Esophagus mucosa (tissue), 1 donor: ENCODE measurements around the gene NUP210. TPM values are rescaled to one million over a fixed set of nuclear protein-coding genes. Genes with fewer than 3 reads are reported as not detected.

Experiments used
- ATAC-seq: fragments of 200-7000 bp; cut with Tn5 transposase; one replicate; pipeline ENCODE4 v1.9.1; 2020
- total RNA-seq: library from RNA; stranded (reverse); gene quantifications from one replicate; pipeline ENCODE4 v1.2.4, GENCODE V29; 2023
- donor health status: DM: yes; HTN: yes; CAD: no.

NUP210 gene
- total RNA-seq, 1 donor from 2014 or later: 14.9 TPM

DNA sequence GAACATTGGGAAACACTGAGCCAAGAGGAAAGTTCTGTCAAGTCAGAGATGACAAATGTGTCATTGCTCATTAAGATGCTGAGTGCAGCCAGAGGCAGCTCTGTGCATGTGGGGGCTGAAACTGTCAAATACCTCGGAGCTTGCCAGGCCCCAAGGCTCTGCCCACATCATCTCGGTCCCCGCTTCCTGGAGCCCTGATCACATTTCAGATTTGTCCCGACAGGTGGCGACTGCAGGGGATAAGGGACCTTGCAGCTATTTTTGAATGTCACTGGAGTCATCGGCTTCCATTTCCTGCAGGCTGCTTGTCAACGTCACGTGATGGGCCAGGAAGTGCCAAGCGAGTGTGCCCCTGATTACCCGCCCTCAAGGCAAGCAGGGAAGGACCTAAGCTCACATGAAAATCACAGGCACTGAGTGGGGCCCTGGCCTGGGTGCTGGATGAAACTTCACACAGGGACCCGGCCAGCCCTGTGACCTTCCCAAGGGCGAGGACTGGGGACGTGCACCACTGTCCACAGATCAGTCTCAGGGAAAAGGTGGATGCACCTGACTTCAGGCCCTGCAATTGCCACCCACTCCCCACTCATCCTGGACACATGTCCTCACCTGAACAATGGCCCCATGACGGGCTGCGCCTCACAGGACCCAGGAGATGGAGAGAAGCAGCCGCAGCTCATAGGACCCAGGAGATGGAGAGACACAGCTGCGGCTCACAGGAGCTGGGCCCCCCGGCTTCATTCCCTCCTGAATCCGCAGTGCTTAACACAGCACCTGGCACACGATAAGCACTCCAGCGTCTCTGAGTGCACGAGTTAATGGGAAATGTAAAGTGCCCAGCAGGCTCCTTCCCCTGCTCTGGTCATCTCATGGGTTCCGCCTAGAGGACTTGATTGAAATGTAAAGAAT is 73.4 kb downstream of the NUP210 start:
- peak; percentile 60 for ATAC-seq

DNA sequence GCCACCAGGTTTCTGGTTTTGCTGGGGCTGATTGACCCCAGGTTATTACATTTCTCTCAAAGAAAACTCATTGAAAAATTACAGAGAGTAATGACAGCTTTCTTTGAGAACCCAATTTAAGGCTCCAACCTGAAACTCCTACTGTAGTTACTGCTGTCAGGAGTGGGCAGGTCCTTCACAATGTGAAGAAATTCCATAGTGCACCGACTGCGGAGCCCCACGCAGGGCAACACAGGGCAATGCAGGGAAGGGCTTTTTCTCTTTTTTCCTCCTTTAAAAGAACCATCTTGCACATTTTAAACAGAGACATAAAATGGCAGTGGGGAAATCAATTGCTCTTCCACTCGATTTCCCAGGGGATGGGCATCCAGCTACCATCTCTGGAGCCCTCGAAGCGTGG is 74.3 kb downstream of the NUP210 start:
- no peak for ATAC-seq

DNA sequence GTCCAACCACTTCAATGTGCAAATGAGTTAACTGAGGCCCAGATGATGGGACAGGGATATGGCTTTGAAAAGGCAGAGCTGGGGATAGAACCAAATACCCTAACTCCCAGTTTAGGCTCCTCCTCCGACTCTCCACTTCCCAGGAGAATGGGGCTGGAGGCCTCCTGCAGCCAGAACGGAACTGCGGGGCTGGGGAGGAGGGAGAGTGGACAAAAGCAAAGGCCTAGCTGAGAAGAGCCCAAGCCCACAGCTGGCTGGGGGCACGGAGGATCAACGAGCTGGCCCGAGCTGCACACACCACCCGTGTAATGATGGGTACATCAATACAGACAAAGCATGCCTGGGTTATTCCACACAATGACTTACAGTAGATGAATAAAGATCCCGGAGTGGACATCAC is 74.8 kb downstream of the NUP210 start:
- no peak for ATAC-seq

DNA sequence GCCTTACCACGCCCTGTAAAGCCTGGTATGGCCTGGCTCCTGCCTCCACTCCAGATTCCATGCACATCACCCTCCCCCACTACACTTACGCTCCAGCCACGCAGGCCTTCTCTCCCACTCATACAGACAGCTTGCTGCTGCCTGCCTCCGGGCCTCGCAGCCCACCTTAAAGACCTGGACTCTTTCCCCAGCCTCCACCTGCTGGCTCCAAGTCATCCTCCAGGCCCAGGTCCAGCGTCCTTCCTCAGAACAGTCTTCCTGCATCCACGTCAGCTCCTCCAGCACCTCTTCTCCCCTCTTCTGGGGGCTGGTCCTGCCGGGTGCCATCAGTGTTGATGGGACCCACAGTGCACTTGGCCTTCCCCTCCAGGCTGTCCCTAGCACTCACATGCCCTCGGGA is 75.5 kb downstream of the NUP210 start:
- no peak for ATAC-seq

DNA sequence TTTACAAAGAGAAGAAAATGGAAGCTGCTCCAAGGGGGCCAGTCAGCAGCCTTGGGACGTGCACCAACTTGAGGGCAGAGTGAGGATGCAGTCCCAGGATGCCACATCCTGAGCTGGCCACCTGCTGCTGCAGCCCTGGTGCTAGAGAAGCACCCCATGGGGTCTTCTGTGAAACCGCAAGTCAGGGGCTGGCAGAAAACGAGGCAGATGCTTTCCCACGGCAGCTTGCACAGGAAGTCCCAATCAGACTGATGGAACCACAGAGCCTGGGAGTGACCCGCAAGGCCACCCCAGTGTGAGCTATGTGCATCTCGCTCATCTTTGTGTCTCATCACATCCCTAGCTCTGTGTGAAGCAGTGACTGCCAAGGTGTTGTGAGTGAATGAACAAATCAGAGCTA is 76.5 kb downstream of the NUP210 start:
- no peak for ATAC-seq

DNA sequence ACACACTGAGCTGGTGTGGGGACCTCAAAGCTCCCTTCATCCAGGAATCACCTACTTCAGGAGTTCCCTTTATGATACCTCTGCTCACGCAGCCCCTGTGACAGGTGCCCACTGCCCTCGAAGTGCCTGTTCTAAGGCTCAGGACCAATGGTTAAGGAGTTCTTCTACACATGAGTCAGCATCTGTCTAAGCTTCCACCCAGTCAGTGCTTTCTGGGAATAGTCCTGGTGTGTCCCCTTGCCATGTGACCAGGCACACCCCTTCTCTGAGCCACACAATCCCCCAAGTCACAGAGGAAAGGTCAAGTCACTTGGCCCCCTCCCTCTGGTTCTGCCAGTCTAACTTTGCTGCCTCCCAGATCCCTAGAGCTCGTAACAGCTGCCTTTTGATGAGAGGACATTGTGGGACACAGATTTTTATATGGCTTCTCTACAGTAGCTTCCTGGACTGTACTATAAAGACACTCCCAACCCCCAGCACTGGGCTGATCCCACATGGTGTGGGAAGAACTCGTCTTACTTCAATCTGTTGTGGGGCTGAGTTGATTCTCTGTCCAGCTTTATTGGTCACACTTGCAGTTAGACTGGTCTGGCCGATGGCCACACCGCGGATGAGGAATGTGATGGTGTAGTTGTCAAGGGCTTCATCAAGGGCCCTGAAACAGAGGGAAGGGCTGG is 78.8 kb downstream of the NUP210 start:
- no peak for ATAC-seq

DNA sequence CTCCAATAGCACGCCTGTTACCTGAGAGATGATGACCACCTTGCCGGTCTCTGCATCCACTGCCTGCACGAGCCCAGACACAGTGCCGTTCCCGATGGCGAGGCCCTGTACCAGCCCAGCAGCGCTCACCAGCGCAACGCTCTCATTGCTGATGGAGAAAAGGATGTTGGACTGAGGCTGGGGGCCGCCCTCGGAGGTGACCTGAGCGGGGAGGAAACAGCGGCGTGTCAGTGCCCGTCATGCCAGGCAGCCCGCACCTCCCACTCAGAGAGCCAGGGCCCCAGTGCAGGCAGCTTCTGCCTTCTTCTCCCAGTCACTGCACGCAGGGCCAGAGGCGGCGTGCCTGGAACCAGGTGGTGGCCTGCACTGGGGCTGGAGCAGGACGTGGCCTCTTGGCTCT is 80.3 kb downstream of the NUP210 start:
- no peak for ATAC-seq

DNA sequence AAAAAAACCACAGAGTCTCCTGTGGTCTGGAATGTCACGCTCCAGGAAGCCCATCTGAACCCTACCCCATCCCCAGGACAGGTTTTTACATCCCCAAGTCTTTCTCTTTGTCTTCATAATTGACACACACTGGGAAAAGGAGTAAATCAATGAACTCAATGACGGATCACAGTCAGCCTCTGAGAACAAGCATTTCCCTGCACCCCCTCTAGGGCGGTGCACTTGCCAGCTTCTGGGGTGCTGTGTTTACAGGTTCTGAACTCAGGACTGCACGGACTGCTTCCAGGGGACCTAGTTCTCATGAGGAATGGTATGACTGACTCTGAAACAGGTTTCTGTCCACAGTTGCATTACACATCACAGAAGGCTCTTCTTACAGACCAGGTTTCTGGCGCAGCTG is 81.1 kb downstream of the NUP210 start:
- no peak for ATAC-seq

DNA sequence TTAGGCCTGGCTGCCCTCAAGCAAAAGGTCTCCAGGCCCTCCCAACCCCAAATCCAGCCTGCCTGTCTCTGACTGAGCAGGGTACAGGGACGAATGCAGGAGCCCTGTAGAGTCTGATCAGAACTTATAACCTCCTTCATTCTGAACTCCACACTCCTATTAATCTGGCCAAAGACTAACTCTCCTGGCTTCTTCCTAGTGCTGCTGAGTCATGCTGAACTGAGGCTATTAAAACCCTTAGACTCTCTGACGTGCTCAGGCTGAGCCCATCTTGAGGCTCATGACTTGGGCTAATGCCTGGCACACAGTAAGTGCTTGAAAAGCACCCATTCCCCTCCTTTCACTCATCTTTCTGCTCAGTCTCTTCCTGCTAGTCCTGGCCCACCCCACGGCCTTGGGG is 81.9 kb downstream of the NUP210 start:
- peak; percentile 34 for ATAC-seq

DNA sequence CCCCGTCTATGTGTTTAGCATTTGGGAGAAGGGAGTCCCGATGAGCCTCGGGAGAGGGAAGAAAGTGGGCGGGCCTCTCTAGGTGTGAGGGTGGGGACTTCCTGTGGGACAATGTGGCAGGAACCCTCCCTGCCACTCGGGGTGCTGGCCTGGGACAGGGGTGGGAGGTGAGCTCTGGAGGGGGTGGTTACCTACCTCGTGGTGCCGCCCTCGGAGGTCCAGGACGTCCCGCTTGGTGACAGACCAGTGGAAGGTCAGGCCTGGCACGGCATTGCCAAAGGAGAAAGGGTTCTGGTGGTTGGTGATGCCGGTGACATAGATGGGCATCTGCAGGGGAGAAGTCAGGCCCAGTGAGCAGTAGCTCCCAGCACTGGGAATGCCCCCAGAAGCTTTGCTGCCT is 83.5 kb downstream of the NUP210 start:
- no peak for ATAC-seq

DNA sequence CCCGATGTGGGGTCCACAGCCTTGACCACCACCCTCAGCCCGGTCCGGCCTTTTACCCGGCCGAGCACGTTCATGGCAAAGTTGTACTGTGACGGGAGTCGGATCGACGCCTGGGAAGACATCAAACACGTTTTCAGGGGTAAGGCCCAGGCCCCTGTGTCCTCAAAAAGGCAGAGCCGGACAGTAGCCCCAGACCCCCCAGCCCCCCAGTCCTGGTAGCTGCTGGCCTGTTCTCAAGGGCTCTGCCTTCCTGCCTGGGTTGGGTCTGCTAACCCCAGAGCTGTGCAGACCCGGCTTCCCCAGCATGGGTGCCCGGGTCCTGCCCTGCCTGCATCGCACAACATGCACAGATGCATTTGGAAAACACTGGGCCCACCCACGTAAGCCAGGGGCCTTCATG is 84.6 kb downstream of the NUP210 start:
- ATAC-seq: no peak

DNA sequence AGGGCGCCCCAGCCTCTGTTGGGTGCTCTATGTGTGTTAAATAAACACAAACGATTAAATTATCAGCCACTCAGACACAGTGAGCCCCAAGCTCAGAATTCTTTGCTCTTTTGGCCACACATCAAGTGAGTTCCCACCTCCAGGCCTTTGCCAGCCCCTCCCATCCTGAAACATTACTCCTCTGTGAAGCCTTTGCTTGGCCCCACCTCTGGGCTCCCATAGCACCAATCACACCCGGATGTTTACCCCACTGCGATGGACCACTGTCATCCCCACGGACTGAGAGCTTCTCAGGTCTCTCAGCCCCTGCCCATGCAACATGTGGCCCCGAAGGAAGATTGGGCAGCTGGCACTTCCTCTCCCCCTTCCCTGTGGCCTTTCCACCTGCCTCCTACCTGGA is 85.1 kb downstream of the NUP210 start:
- ATAC-seq: no peak

DNA sequence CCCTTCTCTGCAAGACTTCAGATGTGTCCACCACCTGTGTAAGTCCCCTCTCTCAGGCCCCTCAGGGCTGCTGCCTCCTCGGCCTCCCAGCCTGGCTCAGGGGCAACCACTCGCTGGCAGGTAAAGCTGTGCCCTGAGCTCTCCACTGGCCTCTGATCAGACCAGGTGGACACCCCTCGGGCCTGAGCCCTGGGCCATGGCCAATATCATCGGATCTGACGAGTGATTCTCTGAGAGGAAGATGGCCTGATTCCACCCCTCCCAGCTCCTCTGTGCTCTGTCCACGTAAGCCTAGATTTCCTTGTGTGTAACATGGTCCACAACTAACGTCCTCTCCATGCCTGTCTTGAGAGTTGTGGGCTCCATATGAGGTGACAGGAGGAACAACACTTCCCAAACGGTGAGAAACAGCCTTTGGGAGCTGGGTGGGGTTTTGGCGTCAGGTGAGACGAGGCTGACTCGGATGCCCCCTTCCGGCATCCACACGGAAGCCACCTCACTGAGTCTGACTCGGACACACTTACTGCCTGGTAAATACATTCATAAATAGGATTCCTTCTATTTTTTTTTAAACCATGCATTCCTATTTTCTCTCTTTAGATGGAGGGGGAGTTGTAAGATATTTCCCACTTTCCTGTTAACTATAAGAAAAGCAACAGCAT is 86.8 kb downstream of the NUP210 start:
- no peak for ATAC-seq

DNA sequence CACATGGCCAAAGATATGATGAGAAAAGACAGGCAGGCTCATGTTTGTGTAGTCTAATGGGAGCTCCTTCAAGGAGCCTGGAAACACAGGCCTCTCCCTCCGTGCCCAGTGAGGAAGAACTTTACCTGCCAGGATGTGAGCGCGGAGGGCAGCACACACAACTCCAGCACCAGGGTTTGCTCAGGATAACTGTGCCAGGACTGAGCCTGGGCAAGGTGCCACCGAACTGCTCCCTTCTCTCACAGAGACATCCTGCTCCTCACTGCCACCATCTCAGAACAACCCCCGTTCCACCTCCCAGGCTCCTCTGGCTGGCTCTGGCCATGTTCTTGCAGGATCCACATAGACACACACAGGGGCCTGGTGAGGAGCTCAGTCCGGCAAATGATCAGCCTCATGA is 87.4 kb downstream of the NUP210 start:
- ATAC-seq: no peak

DNA sequence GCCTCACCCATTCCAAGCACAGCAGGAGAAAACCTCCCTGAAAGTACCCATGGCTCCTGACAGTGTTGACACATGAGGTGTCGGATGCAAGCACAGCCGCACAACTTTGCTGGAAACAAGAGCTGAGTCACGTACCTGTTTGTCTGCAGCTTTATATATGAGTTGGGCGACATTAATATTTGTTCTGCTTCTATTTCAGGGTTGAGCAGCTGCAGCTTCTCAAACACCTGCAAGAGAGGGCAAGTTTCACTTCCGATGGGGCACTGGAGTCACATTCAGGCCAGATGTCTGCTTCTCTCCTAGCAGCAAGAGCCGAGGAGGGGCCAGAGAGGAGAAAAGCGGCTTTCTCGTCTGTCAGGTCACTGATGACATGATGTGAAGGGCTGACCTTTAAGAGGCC is 88.0 kb downstream of the NUP210 start:
- peak; percentile 78 for ATAC-seq

DNA sequence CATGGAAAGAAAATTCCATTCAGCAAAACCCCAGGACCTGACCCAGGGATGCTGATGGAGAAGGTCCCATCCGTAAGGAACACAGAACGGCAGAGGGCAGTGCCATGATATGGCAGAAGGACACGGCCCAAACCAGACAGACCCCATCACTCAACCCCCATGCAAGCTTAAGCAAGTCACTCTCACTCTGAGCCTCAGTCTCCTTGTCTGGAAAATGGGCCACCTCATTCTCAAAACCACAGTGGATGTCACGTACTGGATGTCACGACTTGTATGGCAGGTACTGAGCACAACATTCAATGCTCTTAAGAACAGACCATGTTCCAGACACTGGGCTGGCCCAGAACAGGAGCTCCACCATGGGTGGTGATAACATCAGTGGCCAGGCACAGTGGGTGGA is 90.4 kb downstream of the NUP210 start:
- ATAC-seq: no peak

DNA sequence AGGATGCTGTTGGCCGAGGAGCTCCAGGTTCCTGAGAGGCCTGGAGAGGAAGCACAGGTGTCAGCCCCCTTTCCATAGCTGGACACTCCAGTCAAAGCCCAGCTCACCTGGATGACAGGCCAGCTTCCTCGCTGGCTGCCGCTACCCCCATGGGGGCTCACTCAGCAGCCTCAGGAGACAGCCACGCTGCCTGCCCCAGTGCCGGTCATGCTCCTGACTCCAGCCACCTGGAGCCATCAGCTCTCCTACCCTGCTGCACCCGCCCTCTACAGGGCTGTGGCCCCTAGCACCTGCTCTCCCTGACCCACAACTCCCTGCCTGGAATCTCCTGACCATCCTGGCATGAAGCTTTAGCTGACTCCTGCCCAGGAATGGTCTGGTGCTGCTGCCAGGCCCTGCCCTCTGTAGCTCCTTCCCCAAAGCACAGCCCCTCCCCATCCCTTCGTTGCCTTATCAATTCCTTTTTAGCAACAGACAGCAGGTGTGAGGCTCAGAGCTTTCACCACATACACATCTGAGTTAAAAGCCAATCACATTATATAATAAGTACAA is 94.2 kb downstream of the NUP210 start:
- no peak for ATAC-seq

DNA sequence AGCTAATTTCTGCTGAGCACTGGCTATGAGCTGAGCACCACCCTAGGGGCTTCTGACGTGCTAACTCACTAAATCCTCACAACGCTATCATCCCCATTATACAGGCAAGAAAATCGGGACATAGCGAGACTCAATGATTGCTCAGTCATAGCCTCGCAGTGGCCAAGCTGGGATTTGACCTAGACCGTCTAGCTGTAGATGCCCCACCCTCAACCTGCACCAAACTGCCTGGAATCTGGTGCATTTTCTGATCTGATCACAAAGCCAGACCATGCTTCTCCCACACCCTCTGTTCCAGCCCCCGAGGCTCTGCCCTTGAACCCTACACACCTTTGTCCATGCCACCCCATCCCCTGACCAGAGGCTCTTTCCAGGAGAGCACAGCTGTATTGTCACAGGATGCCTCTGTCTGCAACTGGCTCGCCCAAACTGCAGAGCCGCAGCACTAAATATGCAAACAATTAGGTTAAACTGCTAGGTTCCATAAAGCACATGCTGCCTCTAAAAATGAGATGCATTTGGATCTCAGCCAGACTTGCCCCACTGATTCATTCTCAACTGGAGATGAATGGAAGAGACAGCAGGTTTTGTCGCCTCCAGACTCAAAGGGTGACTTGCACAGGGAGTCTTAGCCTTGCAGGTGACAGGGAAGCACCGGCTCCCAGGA is 95.2 kb downstream of the NUP210 start:
- ATAC-seq: no peak

DNA sequence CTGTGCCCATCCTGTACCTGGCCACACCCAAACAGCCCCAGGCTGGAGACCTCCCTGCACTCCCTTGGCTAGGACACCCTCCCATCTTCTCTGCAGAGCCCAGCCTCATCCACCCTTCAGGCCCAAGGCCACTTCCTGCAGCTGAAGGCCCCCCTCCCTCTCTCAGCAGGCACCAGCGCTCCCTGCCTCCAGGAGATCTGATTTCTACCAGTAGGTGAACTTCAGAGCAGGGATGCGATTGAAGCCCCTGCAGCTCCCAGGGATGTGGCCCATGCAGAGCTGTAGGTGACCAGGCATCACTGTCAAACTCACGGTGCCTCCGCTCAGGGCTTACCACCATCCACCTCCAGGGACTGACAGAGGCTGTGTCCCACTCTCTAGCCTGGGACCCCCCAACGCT is 96.3 kb downstream of the NUP210 start:
- ATAC-seq: no peak

DNA sequence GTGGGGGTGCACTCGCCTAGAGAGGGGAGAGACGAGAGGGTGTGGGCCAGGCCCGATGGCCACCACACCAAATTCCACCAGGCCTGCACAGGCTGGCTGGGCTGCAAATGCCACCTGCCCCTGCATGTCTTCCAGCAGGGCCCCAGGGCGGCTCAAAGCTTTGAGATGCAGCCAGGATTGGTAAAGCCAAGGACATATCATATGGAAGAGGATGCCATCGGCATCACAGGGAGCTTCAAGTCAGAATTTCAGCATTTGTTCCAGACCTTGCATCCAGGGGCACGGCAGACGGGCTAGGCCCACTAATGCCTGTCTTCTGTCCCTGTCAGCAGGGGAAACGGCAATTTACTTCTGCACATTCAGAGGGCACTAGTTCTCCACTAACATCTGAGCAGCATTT is 97.8 kb downstream of the NUP210 start:
- ATAC-seq: no peak

DNA sequence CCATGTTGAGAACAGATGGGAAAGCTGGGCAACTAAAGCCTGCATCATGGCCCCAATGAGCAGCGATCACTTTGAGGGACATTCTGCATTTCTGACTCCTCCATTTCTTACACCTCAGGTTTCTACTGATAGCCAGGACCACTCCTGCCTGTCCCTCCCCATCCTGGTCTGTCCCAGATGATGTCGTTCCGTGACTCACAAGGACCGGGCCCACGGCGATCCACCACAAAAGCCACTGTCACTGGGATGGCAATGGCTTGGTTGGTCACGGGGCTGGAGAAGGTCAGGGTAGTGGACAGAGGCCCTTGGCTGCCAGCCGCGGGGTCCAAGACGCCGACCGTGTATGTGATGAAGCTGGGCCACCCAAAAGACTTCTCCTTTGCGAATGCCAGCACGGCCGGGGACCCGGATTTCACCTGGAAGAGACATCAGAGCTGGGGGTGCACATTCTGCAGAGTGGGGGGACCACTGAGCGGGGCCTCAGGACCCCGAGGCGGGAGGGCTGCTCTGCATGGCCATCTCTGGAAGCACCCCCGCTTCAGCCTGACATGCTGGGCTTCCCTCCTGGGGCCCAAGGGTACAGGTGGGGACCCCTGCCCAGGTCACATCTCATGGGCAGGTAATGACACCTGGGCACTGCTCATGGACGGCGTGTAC is 100.4 kb downstream of the NUP210 start:
- no peak for ATAC-seq
